B cell (primary cell): ENCODE data around the gene CCDC183. TPM values are rescaled to one million over a fixed set of nuclear protein-coding genes. Genes with fewer than 3 reads are reported as not detected.

Experiments used
- ATAC-seq: fragments of 200-7000 bp; cut with Tn5 transposase; one replicate; pipeline ENCODE4 v1.10.0; 2021; ENCODE audit warnings: low read depth, mild to moderate bottlenecking, moderate number of reproducible peaks, moderate library complexity
- CTCF ChIA-PET: fragments of 350-600 bp; sonication (Branson Sonifier 250); formaldehyde crosslinking; loops from one replicate; lab custom pipeline; 2021; ENCODE audit warnings: antibody characterized with exemption, inconsistent platforms; lab: Charles Lee
- POLR2A ChIA-PET: fragments of 350-600 bp; sonication (Branson Sonifier 250); formaldehyde crosslinking; loops from one replicate; lab custom pipeline; 2021; ENCODE audit warnings: antibody characterized with exemption; lab: Charles Lee
- DNase-seq: peaks from one replicate; pipeline ENCODE4 v3.0.0; 2013
- H2AFZ ChIP-seq: 2 replicates; pipeline ENCODE4 v1.6.1; 2012; ENCODE audit warnings: mild to moderate bottlenecking, low read depth, low read length; ENCODE audit not compliant: insufficient read depth, poor library complexity, severe bottlenecking
- H3K27ac ChIP-seq, 2 donors: 1 replicate in 1 of 2; 2 replicates in 1 of 2; pipeline ENCODE4 v1.5.1; 2012 to 2013; ENCODE audit warnings: low read length in 2 of 2, mild to moderate bottlenecking in 2 of 2, moderate library complexity in 1 of 2
- H3K27me3 ChIP-seq, 4 experiments: fragments of 200-600 bp in 1 of 4; sonication (generic) in 1 of 4; replicated peaks in 1 of 4; 1 replicate in 2 of 4; 2 replicates in 2 of 4; pipeline versions ENCODE4 v1.6.1 to v1.7.0; 2013 to 2016; ENCODE audit warnings: low read length in 3 of 4, mild to moderate bottlenecking in 2 of 4, mixed read lengths in 1 of 4, moderate library complexity in 1 of 4; ENCODE audit not compliant: insufficient read depth in 4 of 4, control insufficient read depth in 3 of 4; ENCODE audit errors: control extremely low read depth in 1 of 4
- H3K36me3 ChIP-seq, 2 experiments: replicated peaks in 1 of 2; 1 replicate in 1 of 2; 2 replicates in 1 of 2; pipeline versions ENCODE4 v1.6.1 to v1.7.1; 2013; ENCODE audit warnings: low read length in 1 of 2; ENCODE audit not compliant: insufficient read depth in 2 of 2, control insufficient read depth in 1 of 2; ENCODE audit errors: control extremely low read depth in 1 of 2, extremely low read depth in 1 of 2
- H3K4me1 ChIP-seq, 2 donors: fragments of 200-600 bp in 1 of 2; sonication (generic) in 1 of 2; 1 replicate in 1 of 2; 2 replicates in 1 of 2; pipeline versions ENCODE4 v1.5.1 to v1.6.1; 2013 to 2017; ENCODE audit warnings: low read length in 2 of 2; ENCODE audit not compliant: control insufficient read depth in 2 of 2, insufficient read depth in 2 of 2
- H3K4me2 ChIP-seq: replicated peaks from 2 replicates; pipeline ENCODE3; 2012; ENCODE audit warnings: mild to moderate bottlenecking, low read depth, low read length; ENCODE audit not compliant: poor library complexity, severe bottlenecking
- H3K4me3 ChIP-seq, 5 experiments: fragments of 200-600 bp in 1 of 5; sonication (generic) in 1 of 5; 1 replicate in 3 of 5; 2 replicates in 2 of 5; pipeline versions ENCODE4 v1.5.1 to v1.7.0; 2011 to 2016; ENCODE audit warnings: low read length in 4 of 5, mild to moderate bottlenecking in 4 of 5, low read depth in 2 of 5, control low read depth in 1 of 5, moderate library complexity in 1 of 5; ENCODE audit not compliant: insufficient read depth in 1 of 5; ENCODE audit errors: control extremely low read depth in 1 of 5, extremely low read depth in 1 of 5
- H3K79me2 ChIP-seq: fragments of 200-600 bp; sonication (generic); one replicate; pipeline ENCODE4 v1.6.0; 2016; ENCODE audit warnings: low read length; ENCODE audit not compliant: control insufficient read depth, insufficient read depth
- H3K9ac ChIP-seq: fragments of 200-600 bp; sonication (generic); 2 replicates; pipeline ENCODE4 v1.6.1; 2017; ENCODE audit warnings: mild to moderate bottlenecking, low read length, moderate library complexity
- H3K9me3 ChIP-seq, 3 donors: one replicate each; pipeline versions ENCODE4 v1.6.1 to v1.7.1; 2013; ENCODE audit warnings: low read length in 2 of 3; ENCODE audit not compliant: control insufficient read depth in 2 of 3, insufficient read depth in 1 of 3; ENCODE audit errors: control extremely low read depth in 1 of 3
- H4K20me1 ChIP-seq: 2 replicates; pipeline ENCODE4 v1.6.0; 2012; ENCODE audit warnings: mild to moderate bottlenecking, low read length; ENCODE audit not compliant: insufficient read depth, control insufficient read depth, poor library complexity, severe bottlenecking
- H3K27ac Mint-ChIP-seq: one replicate; pipeline ENCODE4 v1.8.0; 2021; ENCODE audit warnings: mixed read lengths
- H3K27me3 Mint-ChIP-seq: one replicate; pipeline ENCODE4 v1.8.0; 2021; ENCODE audit warnings: mixed read lengths
- H3K4me1 Mint-ChIP-seq: one replicate; pipeline ENCODE4 v1.8.0; 2021; ENCODE audit warnings: mixed read lengths
- H3K4me3 Mint-ChIP-seq: one replicate; pipeline ENCODE4 v1.8.0; 2021; ENCODE audit warnings: mixed read lengths
- H3K9me3 Mint-ChIP-seq: one replicate; pipeline ENCODE4 v1.8.0; 2022; ENCODE audit warnings: mixed read lengths; ENCODE audit not compliant: insufficient read depth
- CTCF ChIP-seq: fragments of 200-600 bp; IDR thresholded peaks from one replicate; pipeline ENCODE4 v1.8.0; 2022; ENCODE audit warnings: antibody characterized with exemption, mild to moderate bottlenecking
- EZH2 ChIP-seq: IDR thresholded peaks from 2 replicates; pipeline ENCODE4 v1.6.1; 2012; ENCODE audit warnings: borderline replicate concordance, low read depth, mild to moderate bottlenecking, moderate library complexity, low read length; ENCODE audit not compliant: insufficient read depth, poor library complexity, severe bottlenecking
- WGBS: methylation state at CpG from one replicate; pipeline ENCODE4 v1.1.5; 2013; ENCODE audit warnings: missing lambda C conversion rate; ENCODE audit not compliant: insufficient coverage; 5-methylcytosine and 5-hydroxymethylcytosine counted together
- intact Hi-C: fragments of 100-400 bp; cut with micrococcal nuclease; formaldehyde crosslinking; loops from one replicate; pipeline ENCODE4 v1.10.0; 2022
- polyA plus RNA-seq: library from polyadenylated mRNA; depleted of rRNA; stranded (reverse); fragments of >200 nt; gene quantifications from 2 replicates; pipeline ENCODE4 v1.2.3, GENCODE V29; 2012
- total RNA-seq, 2 donors: library from RNA; stranded (reverse); fragments of 120-200 nt in 1 of 2; gene quantifications; 1 replicate in 1 of 2; 2 replicates in 1 of 2; pipeline versions ENCODE4 v1.2.3 to v1.2.4, GENCODE V29; 2013 to 2022

CCDC183 gene
- total and polyA plus RNA-seq, 2 donors (not counting 1 experiment from before 2014, with no cell fraction given) = 1.8 to 4.9 TPM

GRCh38 chr9:136782452-136782851, 13.7 kb upstream of the CCDC183 start:
- Histone ChIP-seq H3K79me2 (no peaks in the 10 kb centered on the region), H4K20me1 (no peaks in the 10 kb centered on the region), H3K27me3 (no peaks in the 10 kb centered on the region), H2AFZ (no peak overlapping the region), H3K9ac (no peak overlapping the region), H3K4me3 (no peak overlapping the region), H3K27ac (no peak overlapping the region), H3K4me1 (peaks cover 0 to 2% of the 10 kb centered on the region in 2 donors), H3K4me2 (no peak overlapping the region), H3K36me3 (no peaks in the 10 kb centered on the region), H3K9me3 (no peaks in the 10 kb centered on the region)
- TF ChIP-seq CTCF = no peak
- TF ChIP-seq EZH2 = no peak
- ChIA-PET POLR2A (interaction anchor here (2.0 kb wide), 1 partner anchor 14 kb away, joined by 4 read pairs; no protein-coding TSS in a partner anchor), CTCF (interaction anchor here (1.3 kb wide), 1 partner anchor 253 kb away, joined by 3 read pairs; no protein-coding TSS in a partner anchor)
- no peak overlapping the region for H3K4me3 Mint-ChIP-seq
- H3K9me3 Mint-ChIP-seq = no peaks in the 10 kb centered on the region
- intact Hi-C loops = no loop called here
- no peak overlapping the region for H3K27ac Mint-ChIP-seq
- no peak for DNase-seq
- no peak for ATAC-seq
- peaks cover 15% of the 10 kb centered on the region for H3K27me3 Mint-ChIP-seq
- 100% methylated on average over 3 of the region's 3 CpGs for WGBS
- peaks cover 4% of the 10 kb centered on the region for H3K4me1 Mint-ChIP-seq

DNA sequence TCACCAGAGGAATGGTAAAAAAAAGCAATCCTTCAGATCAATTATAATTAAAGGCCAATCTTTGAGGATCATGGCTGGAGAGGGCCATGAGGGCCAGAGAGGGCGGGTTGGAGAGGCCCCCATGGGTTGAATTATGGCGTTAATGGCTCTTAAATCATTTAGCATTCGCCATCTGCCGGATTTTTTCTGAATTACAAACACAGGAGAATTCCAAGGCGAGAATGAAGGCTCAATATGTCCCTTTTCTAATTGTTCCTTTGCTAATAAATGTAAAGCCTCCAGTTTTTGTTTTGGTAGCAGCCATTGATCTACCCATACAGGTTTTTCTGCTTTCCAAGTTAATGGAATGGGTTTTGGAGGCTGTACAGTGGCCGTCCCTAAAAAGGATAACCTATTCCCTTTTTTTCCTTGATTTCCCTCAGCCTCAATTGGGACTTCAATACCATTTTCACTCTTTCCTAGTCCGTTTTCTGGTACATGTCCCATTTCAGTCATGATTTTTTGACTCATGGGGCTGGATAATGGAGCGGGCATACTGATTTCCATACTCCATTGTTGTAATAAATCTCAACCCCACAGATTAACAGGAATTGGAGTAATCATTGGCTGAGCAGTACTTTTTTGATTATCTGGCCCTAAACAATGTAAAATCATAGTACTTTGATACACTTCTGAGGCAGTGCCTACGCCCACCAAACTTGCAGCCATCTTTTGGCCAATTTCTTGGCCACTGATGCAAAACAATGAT, 11.7 kb upstream of the CCDC183 start:
- peak; percentile 61 for DNase-seq
- no peaks in the 10 kb centered on the region for H4K20me1 ChIP-seq
- no peaks in the 10 kb centered on the region for H3K36me3 ChIP-seq
- no peaks in the 10 kb centered on the region for H3K27me3 ChIP-seq
- Mint-ChIP-seq H3K27me3 (peaks cover under 1% of the 10 kb centered on the region), H3K27ac (no peak overlapping the region), H3K4me1 (peaks cover 8% of the 10 kb centered on the region), H3K9me3 (no peaks in the 10 kb centered on the region), H3K4me3 (no peak overlapping the region)
- no peaks in the 10 kb centered on the region for H3K79me2 ChIP-seq
- TF ChIP-seq EZH2 (no peak), CTCF (peak; percentile 71)
- WGBS = no CpG with 5 or more reads among the region's 9 CpGs
- no peak overlapping the region for H3K4me2 ChIP-seq
- H2AFZ ChIP-seq = no peak overlapping the region
- H3K27ac ChIP-seq = no peak overlapping the region
- no peak overlapping the region for H3K9ac ChIP-seq
- no peak overlapping the region for H3K4me3 ChIP-seq
- no peaks in the 10 kb centered on the region for H3K9me3 ChIP-seq
- intact Hi-C loops = no loop called here
- ATAC-seq = no peak
- ChIA-PET POLR2A (no interaction called here), CTCF (interaction anchor here (0.9 to 10.5 kb wide), 6 partner anchors 10 to 262 kb away, joined by 3 to 106 read pairs (median 5); partner anchors contain the start of gene LCN8)
- peaks cover 3 to 6% of the 10 kb centered on the region in 2 donors for H3K4me1 ChIP-seq
